A549 (cell line): ENCODE measurements around the gene GSE1.

Experiments
- BHLHE40 ChIP-seq: IDR thresholded peaks from 2 replicates; pipeline ENCODE4 v1.6.1; 2012; ENCODE audit warnings: low read depth, low read length, inconsistent platforms
- CHD2 ChIP-seq: fragments of 150-350 bp; IDR thresholded peaks from 2 replicates; pipeline ENCODE4 v1.6.1; 2014; ENCODE audit warnings: low read length; ENCODE audit not compliant: partially characterized antibody
- EP300 ChIP-seq, 2 experiments: fragments of >200 bp; sonication (Bioruptor Twin); formaldehyde crosslinking; IDR thresholded peaks; 2 replicates in 1 of 2; 3 replicates in 1 of 2; pipeline ENCODE4 v1.6.1; 2016 to 2017
- JUN ChIP-seq, 2 experiments: fragments of >200 bp; sonication (Bioruptor Twin); formaldehyde crosslinking; IDR thresholded peaks; 2 replicates in 1 of 2; 3 replicates in 1 of 2; pipeline ENCODE4 v1.6.1; 2016 to 2017
- KDM1A ChIP-seq: fragments of 200-600 bp; sonication (generic); IDR thresholded peaks from 2 replicates; pipeline ENCODE4 v1.6.1; 2016; ENCODE audit warnings: low read depth, mild to moderate bottlenecking
- NPAS2 ChIP-seq: fragments of 250-450 bp; sonication (Bioruptor Pico); IDR thresholded peaks from 2 replicates; pipeline ENCODE4 v1.8.0; 2022; ENCODE audit warnings: mild to moderate bottlenecking, moderate library complexity, borderline replicate concordance
- NR3C1 ChIP-seq: fragments of >200 bp; sonication (Bioruptor Twin); formaldehyde crosslinking; IDR thresholded peaks from 3 replicates; pipeline ENCODE4 v1.6.1; 2017
- POLR2A ChIP-seq: IDR thresholded peaks from 2 replicates; pipeline ENCODE4 v1.6.1; 2012; ENCODE audit warnings: mild to moderate bottlenecking, low read length
- RAD21 ChIP-seq, 2 experiments: fragments of >200 bp in 1 of 2; sonication (Bioruptor Twin) in 1 of 2; formaldehyde crosslinking in 1 of 2; IDR thresholded peaks in 1 of 2; conservative IDR thresholded peaks in 1 of 2; 2 replicates in 1 of 2; 3 replicates in 1 of 2; pipeline ENCODE4 v1.6.1; 2012 to 2018; ENCODE audit warnings: inconsistent platforms in 1 of 2
- ZC3H11A ChIP-seq: fragments of 450-650 bp; IDR thresholded peaks from 2 replicates; pipeline ENCODE4 v1.6.1; 2014; ENCODE audit warnings: antibody characterized with exemption, mild to moderate bottlenecking
- TF ChIP-seq, protein P1 (sequence below): fragments of >200 bp; sonication (Bioruptor Twin); formaldehyde crosslinking; IDR thresholded peaks from 3 replicates; pipeline ENCODE4 v1.5.1; 2016
- TF ChIP-seq, protein P2 (sequence below): fragments of >200 bp; sonication (Bioruptor Twin); formaldehyde crosslinking; IDR thresholded peaks from 3 replicates; pipeline ENCODE4 v1.6.1; 2016
- TF ChIP-seq, protein P3 (sequence below): fragments of 150-350 bp; IDR thresholded peaks from 2 replicates; pipeline ENCODE4 v1.6.1; 2014; ENCODE audit warnings: low read depth, mild to moderate bottlenecking, low read length
- TF ChIP-seq, protein P4 (sequence below): IDR thresholded peaks from 2 replicates; pipeline ENCODE4 v1.6.1; 2012

DNA sequence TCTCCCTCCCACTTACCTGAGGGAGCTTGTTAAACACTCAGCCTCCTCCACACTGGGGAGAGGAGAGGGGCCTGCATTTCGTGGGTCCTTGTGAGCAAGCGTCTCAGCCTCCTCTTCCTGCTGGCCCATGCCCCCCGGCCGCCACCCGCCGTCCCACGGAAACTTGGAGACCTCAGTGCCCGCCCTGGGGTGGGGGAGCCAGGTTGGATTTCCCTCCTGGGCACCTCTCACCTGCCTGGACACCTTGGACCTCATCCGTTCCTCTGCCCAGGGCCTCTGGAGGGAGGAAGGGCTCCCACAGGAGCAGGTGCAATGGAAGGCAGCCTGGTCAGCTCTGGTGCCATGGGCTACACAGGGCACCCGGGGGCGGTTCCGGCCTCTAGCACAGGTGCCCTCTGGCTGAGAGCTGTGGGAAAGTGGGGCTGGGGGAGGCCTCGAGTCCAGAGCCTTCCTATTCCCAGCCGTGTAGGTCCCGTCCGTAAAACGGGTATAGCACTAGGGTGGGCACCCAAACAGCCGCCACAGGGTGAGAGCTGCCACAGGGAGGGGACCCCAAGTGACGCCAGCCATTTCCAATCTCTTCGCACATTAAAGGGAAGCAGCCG lies 11.0 kb downstream of the GSE1 start:
- TF ChIP-seq, protein P1, sequence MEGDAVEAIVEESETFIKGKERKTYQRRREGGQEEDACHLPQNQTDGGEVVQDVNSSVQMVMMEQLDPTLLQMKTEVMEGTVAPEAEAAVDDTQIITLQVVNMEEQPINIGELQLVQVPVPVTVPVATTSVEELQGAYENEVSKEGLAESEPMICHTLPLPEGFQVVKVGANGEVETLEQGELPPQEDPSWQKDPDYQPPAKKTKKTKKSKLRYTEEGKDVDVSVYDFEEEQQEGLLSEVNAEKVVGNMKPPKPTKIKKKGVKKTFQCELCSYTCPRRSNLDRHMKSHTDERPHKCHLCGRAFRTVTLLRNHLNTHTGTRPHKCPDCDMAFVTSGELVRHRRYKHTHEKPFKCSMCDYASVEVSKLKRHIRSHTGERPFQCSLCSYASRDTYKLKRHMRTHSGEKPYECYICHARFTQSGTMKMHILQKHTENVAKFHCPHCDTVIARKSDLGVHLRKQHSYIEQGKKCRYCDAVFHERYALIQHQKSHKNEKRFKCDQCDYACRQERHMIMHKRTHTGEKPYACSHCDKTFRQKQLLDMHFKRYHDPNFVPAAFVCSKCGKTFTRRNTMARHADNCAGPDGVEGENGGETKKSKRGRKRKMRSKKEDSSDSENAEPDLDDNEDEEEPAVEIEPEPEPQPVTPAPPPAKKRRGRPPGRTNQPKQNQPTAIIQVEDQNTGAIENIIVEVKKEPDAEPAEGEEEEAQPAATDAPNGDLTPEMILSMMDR, result no peak
- no peak for TF ChIP-seq JUN (IDR thresholded peaks at IDR 0.05)
- no peak for TF ChIP-seq BHLHE40
- TF ChIP-seq POLR2A, result no peak
- TF ChIP-seq, protein P2, sequence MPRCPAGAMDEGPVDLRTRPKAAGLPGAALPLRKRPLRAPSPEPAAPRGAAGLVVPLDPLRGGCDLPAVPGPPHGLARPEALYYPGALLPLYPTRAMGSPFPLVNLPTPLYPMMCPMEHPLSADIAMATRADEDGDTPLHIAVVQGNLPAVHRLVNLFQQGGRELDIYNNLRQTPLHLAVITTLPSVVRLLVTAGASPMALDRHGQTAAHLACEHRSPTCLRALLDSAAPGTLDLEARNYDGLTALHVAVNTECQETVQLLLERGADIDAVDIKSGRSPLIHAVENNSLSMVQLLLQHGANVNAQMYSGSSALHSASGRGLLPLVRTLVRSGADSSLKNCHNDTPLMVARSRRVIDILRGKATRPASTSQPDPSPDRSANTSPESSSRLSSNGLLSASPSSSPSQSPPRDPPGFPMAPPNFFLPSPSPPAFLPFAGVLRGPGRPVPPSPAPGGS, result no peak
- TF ChIP-seq NPAS2, result no peak
- TF ChIP-seq KDM1A, result no peak
- TF ChIP-seq EP300 (IDR thresholded peaks at IDR 0.05), result no peak
- TF ChIP-seq ZC3H11A, result no peak
- no peak for TF ChIP-seq RAD21 (conservative IDR thresholded peaks at IDR 0.05 in 1 of 2, IDR thresholded peaks at IDR 0.05 in 1 of 2)
- TF ChIP-seq, protein P3, sequence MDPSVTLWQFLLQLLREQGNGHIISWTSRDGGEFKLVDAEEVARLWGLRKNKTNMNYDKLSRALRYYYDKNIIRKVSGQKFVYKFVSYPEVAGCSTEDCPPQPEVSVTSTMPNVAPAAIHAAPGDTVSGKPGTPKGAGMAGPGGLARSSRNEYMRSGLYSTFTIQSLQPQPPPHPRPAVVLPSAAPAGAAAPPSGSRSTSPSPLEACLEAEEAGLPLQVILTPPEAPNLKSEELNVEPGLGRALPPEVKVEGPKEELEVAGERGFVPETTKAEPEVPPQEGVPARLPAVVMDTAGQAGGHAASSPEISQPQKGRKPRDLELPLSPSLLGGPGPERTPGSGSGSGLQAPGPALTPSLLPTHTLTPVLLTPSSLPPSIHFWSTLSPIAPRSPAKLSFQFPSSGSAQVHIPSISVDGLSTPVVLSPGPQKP, result no peak
- TF ChIP-seq, protein P4, sequence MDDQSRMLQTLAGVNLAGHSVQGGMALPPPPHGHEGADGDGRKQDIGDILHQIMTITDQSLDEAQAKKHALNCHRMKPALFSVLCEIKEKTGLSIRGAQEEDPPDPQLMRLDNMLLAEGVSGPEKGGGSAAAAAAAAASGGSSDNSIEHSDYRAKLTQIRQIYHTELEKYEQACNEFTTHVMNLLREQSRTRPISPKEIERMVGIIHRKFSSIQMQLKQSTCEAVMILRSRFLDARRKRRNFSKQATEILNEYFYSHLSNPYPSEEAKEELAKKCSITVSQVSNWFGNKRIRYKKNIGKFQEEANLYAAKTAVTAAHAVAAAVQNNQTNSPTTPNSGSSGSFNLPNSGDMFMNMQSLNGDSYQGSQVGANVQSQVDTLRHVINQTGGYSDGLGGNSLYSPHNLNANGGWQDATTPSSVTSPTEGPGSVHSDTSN, result no peak
- TF ChIP-seq CHD2, result no peak
- TF ChIP-seq NR3C1, result no peak
